Lung (tissue), 12 donors: ENCODE data around the gene LUC7L2. TPM values are rescaled to one million over a fixed set of nuclear protein-coding genes. Genes with fewer than 3 reads are reported as not detected.
"Not testable (repeated sequence)": the region's sequence is repeated elsewhere in the genome, so short reads cannot be mapped to it uniquely, and the experiment has no call there.

Experiments used
- ATAC-seq: fragments of 200-7000 bp; cut with Tn5 transposase; one replicate; pipeline ENCODE4 v1.9.1; 2020; ENCODE audit warnings: moderate number of reproducible peaks; ENCODE audit not compliant: insufficient read depth, low FRiP score
- DNase-seq, 3 donors: peaks; one replicate each; pipeline ENCODE4 v3.0.0-alpha.2; 2013 to 2017
- H3K27ac ChIP-seq, 2 donors: one replicate each; pipeline ENCODE4 v1.5.1; 2013; ENCODE audit warnings: mild to moderate bottlenecking in 2 of 2, moderate library complexity in 2 of 2, control low read depth in 1 of 2, inconsistent platforms in 1 of 2, low read depth in 1 of 2, low read length in 1 of 2
- H3K27me3 ChIP-seq, 3 donors: one replicate each; pipeline ENCODE4 v1.5.1; 2013; ENCODE audit warnings: low read length in 2 of 3; ENCODE audit not compliant: control insufficient read depth in 3 of 3, insufficient read depth in 3 of 3
- H3K36me3 ChIP-seq, 4 donors: one replicate each; pipeline ENCODE4 v1.5.1; 2013; ENCODE audit warnings: low read length in 4 of 4, mild to moderate bottlenecking in 1 of 4, moderate library complexity in 1 of 4; ENCODE audit not compliant: control insufficient read depth in 4 of 4, insufficient read depth in 4 of 4
- H3K4me1 ChIP-seq, 5 donors: one replicate each; pipeline ENCODE4 v1.5.1; 2013; ENCODE audit warnings: low read length in 5 of 5, mild to moderate bottlenecking in 2 of 5, moderate library complexity in 1 of 5; ENCODE audit not compliant: control insufficient read depth in 5 of 5, insufficient read depth in 5 of 5
- H3K4me3 ChIP-seq: one replicate; pipeline ENCODE4 v1.5.1; 2013; ENCODE audit warnings: mild to moderate bottlenecking, control low read depth, moderate library complexity
- H3K9ac ChIP-seq, 2 donors: one replicate each; pipeline ENCODE4 v1.5.1; 2013; ENCODE audit warnings: low read length in 2 of 2, control low read depth in 1 of 2; ENCODE audit not compliant: insufficient read depth in 1 of 2
- H3K9me3 ChIP-seq, 4 donors: one replicate each; pipeline ENCODE4 v1.5.1; 2013; ENCODE audit warnings: low read length in 3 of 4, mild to moderate bottlenecking in 1 of 4, moderate library complexity in 1 of 4; ENCODE audit not compliant: control insufficient read depth in 4 of 4, insufficient read depth in 3 of 4
- CTCF ChIP-seq: IDR thresholded peaks from 2 replicates; pipeline ENCODE4 v1.5.1; 2012; ENCODE audit warnings: mild to moderate bottlenecking; ENCODE audit errors: control extremely low read depth, extremely low read depth
- WGBS, 2 donors: extraction: QIAGEN DNeasy Blood & Tissue Kit; methylation state at CpG; one replicate each; pipeline ENCODE4 v1.1.7; 2013; 5-methylcytosine and 5-hydroxymethylcytosine counted together
- polyA plus RNA-seq, 2 donors: library from polyadenylated mRNA; stranded (reverse); fragments of 200-250 nt; gene quantifications; one replicate each; pipeline ENCODE4 v1.2.1, GENCODE V29; 2013
- total RNA-seq, 2 donors: library from RNA; depleted of rRNA in 1 of 2; stranded (reverse); fragments of >200 nt in 1 of 2; gene quantifications; one replicate each; pipeline ENCODE4 v1.2.1, GENCODE V29; 2014 to 2021
- donor health status: control.
- donor health status: control.
- donor health status: Bipolar disorder and iron deficiency.
- donor health status: healthy.
- donor health status: DM: yes; HTN: yes; CAD: no.

Gene LUC7L2
- total and polyA plus RNA-seq, 4 donors: 35.1 to 95.4 (median 67.3) TPM

- no peaks in the 10 kb centered on the region for H3K36me3 ChIP-seq
- DNase-seq (no peak), ATAC-seq (peak; percentile 55)
- no peak overlapping the region for H3K27ac ChIP-seq
- H3K9ac ChIP-seq: no peak overlapping the region
- H3K9me3 ChIP-seq: no peaks in the 10 kb centered on the region
- peaks cover 0 to 2% (median 0%) of the 10 kb centered on the region in 5 donors for H3K4me1 ChIP-seq
- H3K4me3 ChIP-seq: no peak overlapping the region
- TF ChIP-seq CTCF: no peak
- 81 to 83% methylated on average over 14 to 15 of the region's 15 CpGs for WGBS, 2 donors
- no peaks in the 10 kb centered on the region for H3K27me3 ChIP-seq
Measured at GRCh38 chr7:139457153-139457946, 97.7 kb downstream of the LUC7L2 start.

GRCh38 chr7:139463421-139463820, 103.7 kb downstream of the LUC7L2 start:
- 95 to 96% methylated on average over 12 of the region's 12 CpGs for WGBS, 2 donors

GRCh38 chr7:139464511-139464910, 104.8 kb downstream of the LUC7L2 start:
- 83 to 92% methylated on average over 4 of the region's 4 CpGs for WGBS, 2 donors
- H3K27me3 ChIP-seq, H3K4me3 ChIP-seq, H3K36me3 ChIP-seq, ATAC-seq, H3K27ac ChIP-seq, H3K9ac ChIP-seq, DNase-seq, H3K9me3 ChIP-seq, H3K4me1 ChIP-seq: not testable (repeated sequence)

More at GRCh38 chr7:139463421-139463820, 103.7 kb downstream of the LUC7L2 start:
- ATAC-seq, H3K4me3 ChIP-seq, H3K4me1 ChIP-seq, H3K27me3 ChIP-seq, H3K27ac ChIP-seq, H3K9me3 ChIP-seq, H3K36me3 ChIP-seq, DNase-seq, H3K9ac ChIP-seq: not testable (repeated sequence)

- not testable (repeated sequence) for H3K36me3 ChIP-seq, H3K9me3 ChIP-seq, H3K27me3 ChIP-seq, H3K9ac ChIP-seq, ATAC-seq, H3K27ac ChIP-seq, H3K4me3 ChIP-seq, H3K4me1 ChIP-seq, DNase-seq
- 97% methylated on average over 10 of the region's 10 CpGs for WGBS, 2 donors
Measured at GRCh38 chr7:139465072-139465471, 105.4 kb downstream of the LUC7L2 start.

GRCh38 chr7:139467729-139468128, 108.0 kb downstream of the LUC7L2 start:
- H3K36me3 ChIP-seq, H3K9me3 ChIP-seq, H3K4me3 ChIP-seq, H3K9ac ChIP-seq, H3K27ac ChIP-seq, DNase-seq, ATAC-seq, H3K4me1 ChIP-seq, H3K27me3 ChIP-seq: not testable (repeated sequence)
- WGBS, 2 donors: 71 to 79% methylated on average over 7 of the region's 7 CpGs

- H3K27me3 ChIP-seq, H3K4me3 ChIP-seq, H3K36me3 ChIP-seq, H3K9me3 ChIP-seq, DNase-seq, H3K27ac ChIP-seq, ATAC-seq, H3K4me1 ChIP-seq, H3K9ac ChIP-seq: not testable (repeated sequence)
- WGBS, 2 donors: 83 to 91% methylated on average over 5 of the region's 5 CpGs
Measured at GRCh38 chr7:139468281-139468680, 108.6 kb downstream of the LUC7L2 start.
